Measurements from ENCODE around the gene NR2F1-AS1.

GRCh38 chr5:93599001-93599379, 18.0 kb upstream of the NR2F1-AS1 start:
- no peak for TF ChIP-seq EGR1 (IDR thresholded peaks at IDR 0.05; ENCODE audit: low read depth in 2 of 2)
- TF ChIP-seq MAX (IDR thresholded peaks at IDR 0.05), result no peak
- TF ChIP-seq CTCF (IDR thresholded peaks at IDR 0.05; ENCODE audit: low read depth, low read length, missing input control), result no peak
- no peak for TF ChIP-seq ZBTB33 (IDR thresholded peaks at IDR 0.05)
- TF ChIP-seq RAD21 (IDR thresholded peaks at IDR 0.05), result no peak
- no peak for TF ChIP-seq JUND (IDR thresholded peaks at IDR 0.05)
- TF ChIP-seq YY1 (IDR thresholded peaks at IDR 0.05), result no peak
